Head of caudate nucleus (tissue), 42 donors: ENCODE results near the gene MEGF11.
A peak's percentile ranks its signal among the peaks of the same experiment; 100 is the strongest.

Experiments used
- DNase-seq, 42 donors: peaks; one replicate each; pipeline versions ENCODE4 v3.0.0 to v3.0.0-alpha.2; 2020 to 2021; ENCODE audit warnings: mixed read lengths in 7 of 42
- intact Hi-C: fragments of 100-400 bp; cut with DNase I; formaldehyde crosslinking; loops from one replicate; pipeline ENCODE4 v1.15.0; 2022

Gene MEGF11

DNA sequence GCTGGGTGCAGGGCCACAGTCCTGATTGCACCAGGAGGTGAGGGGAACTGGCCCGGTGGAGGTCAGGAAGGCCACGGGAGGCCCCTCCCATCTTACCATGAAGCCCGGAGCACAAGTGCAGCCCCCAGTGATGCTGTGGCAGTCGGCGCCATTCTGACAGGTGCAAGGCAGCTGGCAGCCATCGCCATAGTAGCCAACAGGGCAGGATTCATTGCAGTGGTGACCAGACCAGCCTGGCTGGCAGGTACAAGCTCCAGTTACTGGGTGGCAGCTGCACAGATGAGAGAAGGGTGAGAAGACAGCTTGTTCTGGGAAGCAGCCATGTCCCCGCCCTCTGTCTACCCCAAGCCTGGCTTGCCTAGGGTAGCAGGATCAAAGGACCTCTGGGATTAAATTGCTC is 296.1 kb downstream of the MEGF11 start:
- intact Hi-C loops, result no loop called here
- no peak for DNase-seq

DNA sequence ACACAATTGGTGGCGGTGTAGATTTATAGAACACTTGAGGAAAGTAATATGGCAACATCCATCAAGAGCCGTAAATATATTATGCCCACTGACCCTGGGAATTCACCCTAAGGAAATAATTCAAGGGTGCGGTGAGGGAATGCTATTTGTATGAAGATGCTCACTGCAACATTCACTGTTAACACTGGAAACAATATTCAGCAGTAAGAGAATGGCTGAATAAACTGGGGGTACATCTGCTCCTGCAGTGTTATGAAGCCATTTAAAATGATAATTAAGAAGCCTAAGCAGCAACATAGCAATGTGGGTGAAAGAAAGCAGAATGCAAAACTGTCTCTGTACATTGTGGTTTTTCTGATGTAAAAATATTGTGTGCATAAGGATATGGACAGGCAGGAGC is 296.7 kb downstream of the MEGF11 start:
- DNase-seq, result no peak
- intact Hi-C loops, result no loop called here

DNA sequence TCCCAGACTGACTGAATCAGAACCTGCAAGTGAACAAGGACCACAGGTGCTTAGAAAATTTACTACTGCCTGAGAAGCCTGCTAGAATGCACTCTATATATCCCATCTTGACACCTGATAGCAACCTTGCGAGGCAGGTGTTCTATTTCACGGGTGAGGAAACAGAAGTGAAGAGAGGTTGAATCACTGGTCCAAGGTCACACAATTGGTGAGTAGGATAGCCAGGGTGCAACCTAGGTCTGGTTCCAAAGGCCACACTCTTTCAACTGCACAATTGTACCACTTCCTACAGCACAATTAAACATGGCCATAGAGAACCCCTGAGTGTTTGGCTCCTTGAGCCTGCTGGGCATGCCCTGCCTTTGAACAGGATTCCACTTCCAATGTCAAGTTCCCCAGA is 297.2 kb downstream of the MEGF11 start:
- DNase-seq, result no peak
- intact Hi-C loops, result no loop called here

DNA sequence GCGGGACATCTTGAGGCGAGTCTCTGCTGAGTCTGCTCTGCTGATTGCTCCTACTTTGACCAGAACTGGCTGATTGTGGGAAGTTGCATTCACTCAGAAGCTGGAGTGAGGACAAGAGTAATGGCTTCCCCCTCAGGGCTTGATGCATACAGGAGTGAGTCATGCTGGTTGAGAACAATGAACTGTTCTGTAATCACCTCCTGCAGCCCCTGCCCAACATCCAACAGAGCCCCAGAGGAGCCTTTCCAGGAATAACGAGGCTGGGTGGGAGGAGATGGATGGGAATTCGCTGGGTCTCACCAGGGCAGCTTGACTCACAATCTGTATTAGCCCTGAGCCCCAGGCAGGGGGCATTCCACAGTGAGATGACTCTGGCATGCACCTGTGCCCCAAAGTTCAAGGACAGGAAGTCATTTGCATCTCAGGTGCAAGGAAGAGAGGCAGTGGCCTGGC is 299.2 kb downstream of the MEGF11 start:
- intact Hi-C loops, result no loop called here
- peak in 4 of 42 donors; percentile 15 to 56 (median 27) for DNase-seq

DNA sequence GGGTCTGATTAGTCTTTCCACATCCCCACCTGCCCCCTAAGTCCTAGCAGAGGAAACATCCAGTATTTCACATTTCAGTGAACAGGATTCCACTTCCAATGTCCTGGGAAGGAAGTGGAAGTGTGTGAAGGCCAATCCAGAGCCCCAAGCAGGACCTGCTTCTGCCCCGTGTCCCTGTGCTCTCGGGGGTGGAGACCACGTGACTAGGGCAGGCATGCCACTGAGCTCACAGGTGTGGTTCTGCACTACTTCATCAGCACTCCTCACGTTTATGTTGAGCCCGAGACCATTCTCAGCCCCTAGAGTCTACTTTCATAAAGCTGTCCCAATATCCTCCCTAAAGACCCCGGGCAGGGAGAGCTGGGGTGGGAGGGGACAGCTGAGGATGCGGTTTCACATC is 299.9 kb downstream of the MEGF11 start:
- intact Hi-C loops, result no loop called here
- no peak for DNase-seq

DNA sequence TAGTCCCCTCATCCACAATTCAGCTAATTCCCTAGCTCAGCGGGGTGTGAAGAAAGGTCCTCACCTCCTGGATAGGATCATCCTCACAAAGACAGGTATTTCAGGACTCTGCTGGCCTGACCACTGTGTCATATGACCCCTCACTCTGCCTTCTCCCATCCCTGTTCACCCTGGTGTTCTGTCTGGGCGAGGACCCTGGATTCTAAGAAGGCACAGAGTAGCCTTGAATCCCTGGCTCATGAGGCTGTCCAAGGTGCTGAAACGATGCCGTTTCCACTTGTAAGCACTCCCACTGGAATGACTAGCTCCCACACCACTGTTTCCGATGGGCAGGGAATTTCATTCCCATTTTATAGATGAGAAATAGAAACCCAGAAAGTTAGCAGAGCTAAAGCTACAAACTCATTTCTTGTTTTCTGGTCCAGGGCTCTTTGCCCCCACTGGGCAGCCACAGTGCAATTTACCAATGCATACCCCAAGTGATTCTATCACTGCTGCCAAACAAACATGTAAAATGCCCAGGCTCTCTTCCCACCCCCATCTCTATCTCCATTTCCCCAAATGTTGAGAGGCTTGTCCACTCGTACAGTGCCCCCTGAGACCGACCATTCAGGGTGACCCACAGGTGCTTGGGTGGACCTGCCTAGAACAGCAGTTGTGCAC is 301.0 kb downstream of the MEGF11 start:
- no peak for DNase-seq
- intact Hi-C loops, result no loop called here

DNA sequence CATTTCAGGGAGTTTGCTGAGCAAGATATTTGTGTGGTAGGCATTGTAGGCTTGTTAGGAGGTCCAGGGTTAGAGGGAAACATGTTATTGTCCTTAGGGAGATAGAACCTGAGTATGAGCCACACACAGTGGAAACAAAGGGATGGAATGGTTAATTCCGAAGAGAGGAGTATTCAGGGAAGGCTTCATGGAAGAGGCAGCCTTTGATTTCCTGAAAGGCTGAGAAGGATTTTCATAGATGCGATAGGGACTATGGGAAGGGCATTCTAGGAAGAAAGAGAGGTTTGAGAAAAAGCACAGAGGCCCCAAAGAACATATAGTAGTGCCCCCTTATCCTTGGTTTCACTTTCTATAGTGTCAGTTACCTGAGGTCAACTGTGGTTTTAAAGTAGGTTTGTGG is 302.5 kb downstream of the MEGF11 start:
- no peak for DNase-seq
- intact Hi-C loops, result no loop called here

DNA sequence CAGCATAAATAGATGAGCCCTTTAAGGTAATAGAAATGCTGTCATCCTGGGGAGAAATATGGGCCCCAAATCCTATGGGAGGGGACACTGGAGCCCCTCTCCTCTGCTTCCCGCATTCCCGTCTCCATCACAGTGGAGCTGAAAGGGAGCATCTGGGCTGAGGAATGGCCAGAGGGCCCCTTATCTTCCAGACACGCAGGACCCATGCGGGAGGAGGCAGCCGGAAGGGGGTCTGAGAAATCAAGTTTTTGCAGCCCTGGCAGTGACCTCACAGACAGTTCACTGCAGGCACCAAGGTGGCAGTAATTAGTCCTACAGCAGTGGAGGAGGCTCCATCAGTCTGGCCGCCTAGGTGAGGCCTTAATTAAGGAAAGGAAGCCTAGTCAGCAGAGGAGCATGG is 304.1 kb downstream of the MEGF11 start:
- DNase-seq, result no peak
- intact Hi-C loops, result no loop called here

DNA sequence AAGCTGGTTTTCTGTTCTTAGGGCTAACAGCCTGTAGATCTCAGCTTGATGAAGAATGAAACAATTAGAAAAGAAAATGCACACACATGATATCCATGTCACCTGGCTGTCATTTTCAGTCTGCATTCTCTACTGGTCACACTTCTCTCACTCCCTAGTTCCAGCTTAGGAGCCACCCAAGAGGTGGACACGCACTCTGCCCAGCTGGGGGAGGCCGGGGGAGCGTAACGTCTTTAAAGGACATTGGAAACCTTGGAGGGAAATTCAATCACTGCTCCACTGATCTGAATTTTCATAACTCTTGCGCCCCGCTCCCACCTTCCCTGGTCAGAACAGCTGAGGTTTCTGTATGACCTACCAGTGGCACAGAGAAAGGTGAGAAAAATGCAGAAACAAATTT is 304.5 kb downstream of the MEGF11 start:
- intact Hi-C loops, result no loop called here
- no peak for DNase-seq

DNA sequence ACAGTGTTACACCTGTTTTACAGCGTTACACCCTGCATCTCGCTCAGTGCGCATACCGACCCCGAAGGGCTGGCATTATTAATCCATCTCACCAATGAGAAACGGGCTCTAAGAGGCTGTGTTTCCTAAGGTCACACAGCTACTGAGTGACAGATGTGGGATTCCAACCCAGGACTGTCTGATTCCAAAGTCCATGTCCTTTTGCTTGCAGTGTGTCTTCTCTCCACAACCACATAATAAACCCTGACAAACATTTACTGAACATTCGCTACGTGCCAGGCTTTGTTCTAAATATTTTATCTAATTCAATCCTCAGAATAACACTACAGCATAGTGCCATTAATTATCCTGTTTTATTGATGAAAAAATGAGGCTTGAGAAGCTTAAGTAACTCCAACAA is 305.2 kb downstream of the MEGF11 start:
- intact Hi-C loops, result no loop called here
- no peak for DNase-seq

DNA sequence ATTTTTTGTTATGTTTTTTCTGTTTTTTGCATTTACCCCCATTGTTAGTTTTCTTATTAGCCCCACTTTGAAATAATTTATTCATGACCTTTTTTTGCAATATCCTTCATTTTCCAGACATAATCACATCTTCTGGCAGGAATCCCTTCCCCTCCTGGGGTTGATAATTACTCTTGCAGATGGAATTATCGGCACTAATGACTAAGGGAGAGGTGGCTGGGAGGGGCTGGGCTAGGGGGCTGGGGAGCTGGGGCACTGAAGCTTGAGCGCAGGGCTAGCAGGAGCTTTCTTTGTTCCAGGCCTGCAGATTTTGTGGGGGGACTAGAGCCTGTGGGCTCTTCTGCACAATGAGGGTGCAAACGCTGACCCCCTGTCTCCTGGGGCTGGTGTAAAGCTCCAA is 306.5 kb downstream of the MEGF11 start:
- no peak for DNase-seq
- intact Hi-C loops, result no loop called here

DNA sequence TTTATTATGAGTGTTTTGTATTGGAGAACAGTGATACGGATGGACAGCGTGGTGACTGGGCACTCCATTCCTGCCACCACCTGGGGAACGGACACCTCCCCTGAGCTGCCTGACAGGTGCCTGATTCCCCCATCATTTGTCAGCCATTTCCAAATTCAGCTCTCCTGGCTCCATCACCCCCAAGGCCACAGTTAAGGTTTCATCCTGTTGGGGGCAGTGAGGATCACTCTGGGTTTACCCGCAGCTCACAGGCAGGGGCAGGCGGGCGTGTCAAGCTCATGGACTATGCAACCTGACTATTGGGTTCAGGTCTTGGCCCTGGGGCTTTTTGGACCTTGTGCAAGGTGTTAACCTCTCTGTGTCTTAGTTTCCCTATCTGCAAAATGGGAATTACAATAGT is 307.9 kb downstream of the MEGF11 start:
- intact Hi-C loops, result no loop called here
- no peak for DNase-seq

DNA sequence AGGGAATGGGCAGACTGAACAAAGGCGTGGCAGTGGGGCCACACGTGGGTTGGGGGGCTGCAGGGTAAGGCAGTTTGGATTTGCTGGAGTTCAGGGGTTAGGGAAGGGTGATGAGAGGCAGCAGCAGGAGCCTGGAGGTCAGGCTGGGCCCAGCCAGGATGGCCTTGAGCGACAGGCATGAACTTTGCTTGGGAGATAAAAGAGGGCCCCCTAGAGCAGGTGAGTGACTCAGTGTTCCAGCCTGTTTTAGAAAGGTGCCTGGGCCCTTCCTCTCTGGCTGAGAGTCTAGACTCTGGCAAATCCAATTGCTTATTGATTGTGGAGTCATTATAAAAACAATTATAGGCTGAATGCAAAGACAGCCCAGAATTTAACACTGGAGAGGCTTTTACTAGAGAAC is 309.1 kb downstream of the MEGF11 start:
- no peak for DNase-seq
- intact Hi-C loops, result no loop called here

DNA sequence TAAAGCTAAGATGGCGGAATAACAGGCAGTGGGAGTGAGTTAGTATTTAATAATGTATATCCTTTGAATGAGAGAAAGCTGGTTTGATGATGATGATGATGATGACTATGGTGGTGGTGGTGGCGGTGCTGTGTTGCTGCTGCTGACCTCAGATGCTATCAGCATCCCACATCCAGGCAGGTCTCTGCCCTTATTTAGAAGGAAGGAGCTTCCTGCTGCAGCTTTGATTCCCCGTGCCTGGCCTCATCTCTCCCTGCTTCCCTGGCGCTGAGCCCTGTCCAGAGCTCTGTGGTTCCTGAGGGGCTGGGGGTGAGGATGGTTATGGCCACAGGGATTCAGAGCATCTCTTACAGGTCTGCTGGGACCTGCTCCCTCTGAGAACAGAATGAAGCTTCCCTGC is 311.1 kb downstream of the MEGF11 start:
- no peak for DNase-seq
- intact Hi-C loops, result no loop called here

DNA sequence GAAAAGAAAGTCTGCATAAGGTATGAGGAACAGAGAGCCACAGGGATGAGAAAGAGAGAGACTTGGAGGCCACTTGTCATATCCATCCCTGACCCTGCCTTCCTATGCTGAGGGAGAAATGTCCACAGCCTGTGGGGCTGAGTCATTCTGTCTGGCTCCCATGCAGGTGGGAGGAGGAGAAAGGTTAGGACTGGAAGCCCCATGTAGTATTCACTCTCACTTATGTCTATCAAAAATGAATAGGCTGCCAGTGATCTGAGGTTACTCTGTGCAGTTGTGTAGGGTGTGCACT is 313.0 kb downstream of the MEGF11 start:
- DNase-seq, result no peak
- intact Hi-C loops, result no loop called here

DNA sequence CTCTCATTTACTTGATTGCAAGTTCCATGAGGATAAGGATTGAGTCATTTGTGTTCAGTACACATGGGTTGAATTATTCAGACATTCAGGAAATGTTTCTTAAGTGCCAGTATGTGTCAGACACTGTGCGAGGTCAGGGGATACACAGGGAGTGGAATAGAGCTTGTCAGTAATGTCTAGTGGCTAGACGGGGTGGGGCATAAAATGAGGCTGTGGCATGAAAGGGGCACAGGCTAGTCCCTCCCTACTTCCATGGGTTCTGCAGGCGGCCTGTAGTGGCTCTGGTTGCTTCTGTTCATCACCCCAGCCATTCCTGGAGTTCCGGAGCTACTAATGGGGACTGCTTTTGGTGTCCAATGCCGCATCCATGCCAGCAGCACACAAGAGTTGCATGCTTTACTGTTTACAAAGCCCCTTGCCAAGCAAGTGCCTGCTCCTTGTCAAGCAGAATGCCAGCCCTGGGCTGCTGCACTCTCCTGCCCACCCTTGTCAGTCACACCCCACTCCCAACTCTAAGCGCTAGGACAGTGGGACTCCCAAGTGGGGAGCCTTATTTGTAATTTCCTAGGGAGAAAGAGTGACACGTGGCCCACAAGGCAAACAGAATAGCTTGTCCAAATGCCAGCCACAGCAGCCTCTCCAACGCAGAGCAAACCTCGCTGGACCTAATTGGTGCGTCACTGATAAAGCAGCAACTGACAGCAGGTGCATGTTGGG is 313.5 kb downstream of the MEGF11 start:
- intact Hi-C loops, result no loop called here
- no peak for DNase-seq

DNA sequence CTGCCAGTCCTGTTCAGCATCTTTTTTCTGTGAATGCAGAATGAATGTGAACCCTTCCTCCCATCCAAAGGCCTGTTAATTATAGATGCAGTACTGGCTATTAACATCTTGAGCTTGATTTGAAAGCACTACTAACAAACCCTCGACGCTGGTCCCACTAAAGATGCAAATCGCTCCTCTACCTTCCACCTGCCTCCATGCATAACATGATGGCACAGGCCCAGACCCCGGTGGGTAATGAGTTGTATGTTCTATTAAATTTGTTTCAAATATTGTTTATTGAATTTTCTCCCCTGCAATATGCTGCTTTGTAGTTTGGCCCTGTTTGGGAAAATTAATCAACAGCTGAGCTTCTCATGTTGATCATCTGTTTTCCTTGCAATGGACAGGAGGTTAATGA is 314.9 kb downstream of the MEGF11 start:
- intact Hi-C loops, result no loop called here
- DNase-seq, result no peak

DNA sequence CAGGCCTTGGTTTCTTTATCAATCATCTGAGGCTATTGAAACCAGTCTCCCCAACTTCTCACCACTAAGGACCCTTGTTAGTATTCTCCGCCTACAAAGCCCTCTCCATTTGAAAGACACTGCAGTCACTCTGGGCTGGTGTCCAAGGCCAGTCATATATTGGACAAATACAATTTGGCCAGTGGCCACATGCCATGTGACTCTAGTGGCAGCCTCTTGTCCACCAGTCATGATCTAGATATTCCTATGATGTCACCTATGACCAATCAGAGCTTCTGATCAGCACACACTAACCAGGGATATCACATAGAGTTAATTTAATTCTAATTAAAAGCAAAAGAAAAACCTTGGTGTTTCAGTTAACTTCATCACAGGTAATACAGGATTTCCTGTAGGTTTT is 316.1 kb downstream of the MEGF11 start:
- peak in 36 of 42 donors; percentile 12 to 88 (median 50) for DNase-seq
- intact Hi-C loops, result no loop called here

DNA sequence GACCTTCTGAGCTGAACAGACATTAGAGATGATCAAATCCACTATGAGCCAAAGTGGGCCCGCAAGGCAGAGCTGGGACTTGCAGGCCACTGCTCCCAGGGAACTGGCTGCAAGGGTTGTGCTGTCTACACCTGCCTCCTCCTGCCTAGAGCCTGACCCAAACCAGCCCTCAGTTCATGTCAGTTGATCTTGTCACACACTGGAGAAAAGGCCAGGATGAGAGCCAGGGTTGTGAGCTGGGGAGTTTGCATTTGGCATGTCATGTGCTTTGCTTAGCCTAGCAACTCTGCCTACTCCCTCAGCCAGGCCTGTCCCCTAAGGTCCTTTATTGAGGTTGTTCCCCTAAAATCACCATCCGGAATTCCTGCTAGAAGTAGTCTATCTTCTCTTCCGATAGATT is 316.5 kb downstream of the MEGF11 start:
- intact Hi-C loops, result no loop called here

DNA sequence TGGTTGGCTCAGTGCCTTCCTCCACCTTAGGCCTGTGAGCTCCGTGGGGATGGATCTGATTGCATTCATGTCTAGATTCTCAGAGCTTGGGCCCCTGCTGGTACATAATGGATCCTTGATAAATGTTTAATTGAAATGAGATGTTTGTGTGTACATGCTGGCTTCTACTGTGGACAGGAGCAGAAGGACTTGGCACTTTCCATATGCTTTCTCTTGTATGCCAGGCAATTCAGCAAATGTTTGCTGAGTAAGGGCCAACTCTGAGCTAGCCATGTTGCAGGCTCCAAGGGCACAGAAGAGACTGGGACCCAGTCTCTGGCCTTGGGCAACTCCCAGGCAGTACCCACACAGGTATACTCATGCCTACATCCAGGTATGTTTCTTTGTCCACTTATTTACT is 317.3 kb downstream of the MEGF11 start:
- intact Hi-C loops, result no loop called here
- no peak for DNase-seq

More for the DNA sequence above, 316.5 kb downstream of the MEGF11 start:
- DNase-seq, result peak in 2 of 42 donors; percentile 24 to 54

DNA sequence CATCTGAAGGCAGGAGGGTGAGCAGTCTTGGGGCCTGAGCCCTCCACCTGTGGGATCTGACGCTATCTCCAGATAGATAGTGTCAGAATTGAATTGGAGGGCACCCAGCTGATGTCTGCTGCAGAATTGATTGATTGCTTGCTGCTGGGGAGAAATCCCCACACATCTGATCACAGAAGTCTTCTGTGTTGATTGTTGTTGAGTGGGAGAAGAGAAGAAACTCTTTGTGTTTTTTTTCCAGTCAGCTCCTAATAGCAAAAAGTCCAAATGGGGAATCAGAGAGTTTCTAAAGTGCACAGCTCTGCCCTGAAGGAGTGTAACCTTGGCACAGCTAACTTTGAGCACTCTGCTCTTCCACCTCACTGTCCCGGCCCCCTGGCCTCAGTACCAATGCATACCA is 318.2 kb downstream of the MEGF11 start:
- no peak for DNase-seq
- intact Hi-C loops, result no loop called here
